Measurements from ENCODE around the gene HOXA5.

DNA sequence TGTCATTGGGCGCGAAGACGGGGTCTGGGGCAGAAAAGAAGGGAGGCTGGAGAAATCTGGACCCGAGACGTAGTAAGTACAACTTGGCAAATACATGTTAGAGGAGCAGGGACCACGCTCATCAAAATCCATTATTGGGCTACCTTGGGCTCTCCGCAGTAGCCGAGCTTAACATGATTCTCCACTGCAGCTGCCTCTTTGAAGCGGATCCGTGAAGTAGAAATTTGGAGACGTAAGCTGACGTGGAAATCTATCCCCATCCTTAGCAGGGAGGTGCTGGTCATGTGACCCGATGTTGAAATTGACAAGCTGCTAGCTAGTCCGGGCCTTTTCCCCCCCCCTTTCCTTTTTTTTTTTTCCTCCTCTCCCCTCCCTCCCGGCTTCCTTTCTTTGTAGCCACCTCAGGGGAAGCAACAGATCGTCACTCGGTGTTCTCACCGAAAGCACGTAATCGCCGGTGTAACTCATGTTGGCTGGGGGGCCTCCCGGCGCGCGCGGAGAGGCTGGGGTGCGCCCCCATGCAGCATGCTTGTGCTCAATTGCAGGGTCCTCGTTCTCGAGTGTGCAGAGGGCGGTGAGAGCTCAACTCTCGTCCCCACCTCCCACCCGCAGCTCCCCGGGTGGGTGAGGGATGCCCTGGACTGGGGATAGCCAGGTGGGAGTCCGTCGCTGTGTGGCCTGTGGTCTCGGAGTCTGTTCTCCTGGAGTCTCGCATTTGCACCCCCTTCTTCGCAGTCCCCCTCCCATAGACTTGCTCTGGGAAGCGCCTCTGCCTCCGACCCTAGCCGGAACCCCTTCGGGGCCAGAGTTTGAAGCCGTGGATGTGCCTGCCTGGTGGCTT is 41.8 kb upstream of the HOXA5 start, which contains the start of gene HOXA11:
- TF ChIP-seq JUND (IDR thresholded peaks at IDR 0.05; ENCODE audit: low read length): no peak
- no peak for TF ChIP-seq POLR2AphosphoS5 (IDR thresholded peaks at IDR 0.05; ENCODE audit: low read depth, low read length)
- TF ChIP-seq, protein P1, sequence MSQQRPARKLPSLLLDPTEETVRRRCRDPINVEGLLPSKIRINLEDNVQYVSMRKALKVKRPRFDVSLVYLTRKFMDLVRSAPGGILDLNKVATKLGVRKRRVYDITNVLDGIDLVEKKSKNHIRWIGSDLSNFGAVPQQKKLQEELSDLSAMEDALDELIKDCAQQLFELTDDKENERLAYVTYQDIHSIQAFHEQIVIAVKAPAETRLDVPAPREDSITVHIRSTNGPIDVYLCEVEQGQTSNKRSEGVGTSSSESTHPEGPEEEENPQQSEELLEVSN (IDR thresholded peaks at IDR 0.05): no peak
- no peak for TF ChIP-seq YY1 (IDR thresholded peaks at IDR 0.05; ENCODE audit: low read depth, low read length)
